Osteocyte (in vitro differentiated cells): ENCODE measurements around the gene DNAH7. TPM values are rescaled to one million over a fixed set of nuclear protein-coding genes. Genes with fewer than 3 reads are reported as not detected.

Experiments used
- DNase-seq: peaks from one replicate; pipeline ENCODE4 v3.0.0; 2021; ENCODE audit warnings: mixed read lengths; ENCODE audit not compliant: unreplicated experiment; ENCODE audit errors: extremely low spot score
- H3K27ac Mint-ChIP-seq: one replicate; pipeline ENCODE4 v1.8.0; 2021; ENCODE audit warnings: mild to moderate bottlenecking, mixed read lengths; ENCODE audit not compliant: unreplicated experiment
- H3K27me3 Mint-ChIP-seq: one replicate; pipeline ENCODE4 v1.8.0; 2021; ENCODE audit warnings: mixed read lengths; ENCODE audit not compliant: unreplicated experiment
- H3K36me3 Mint-ChIP-seq: one replicate; pipeline ENCODE4 v1.8.0; 2021; ENCODE audit warnings: mixed read lengths; ENCODE audit not compliant: unreplicated experiment
- H3K4me1 Mint-ChIP-seq: one replicate; pipeline ENCODE4 v1.8.0; 2021; ENCODE audit warnings: mixed read lengths; ENCODE audit not compliant: unreplicated experiment
- H3K4me3 Mint-ChIP-seq: one replicate; pipeline ENCODE4 v1.8.0; 2021; ENCODE audit warnings: mild to moderate bottlenecking, moderate library complexity, mixed read lengths; ENCODE audit not compliant: unreplicated experiment
- H3K9me3 Mint-ChIP-seq: one replicate; pipeline ENCODE4 v1.8.0; 2021; ENCODE audit warnings: mixed read lengths; ENCODE audit not compliant: unreplicated experiment
- CTCF ChIP-seq: fragments of 200-600 bp; sonication (generic); IDR thresholded peaks from 2 replicates; pipeline ENCODE4 v1.5.0; 2021; ENCODE audit warnings: antibody characterized with exemption, mild to moderate bottlenecking, moderate library complexity
- total RNA-seq: library from RNA; stranded (reverse); gene quantifications from 2 replicates; pipeline ENCODE4 v1.2.1, GENCODE V29; 2021

DNAH7 gene
- total RNA-seq, 1 donor from 2014 or later: 0.43 TPM

GRCh38 chr2:195891081-195891480 is 177.6 kb downstream of the DNAH7 start:
- Mint-ChIP-seq H3K27ac (no peak overlapping the region), H3K27me3 (peaks cover 29% of the 10 kb centered on the region), H3K4me1 (no peaks in the 10 kb centered on the region), H3K4me3 (no peak overlapping the region), H3K9me3 (no peaks in the 10 kb centered on the region), H3K36me3 (no peaks in the 10 kb centered on the region)
- TF ChIP-seq CTCF: no peak
- DNase-seq: no peak

GRCh38 chr2:195879153-195879552 is 189.5 kb downstream of the DNAH7 start:
- DNase-seq: no peak
- Mint-ChIP-seq H3K36me3 (peaks cover 3% of the 10 kb centered on the region), H3K9me3 (peaks cover 3% of the 10 kb centered on the region), H3K4me3 (no peak overlapping the region), H3K27me3 (peaks cover 26% of the 10 kb centered on the region), H3K4me1 (no peaks in the 10 kb centered on the region), H3K27ac (no peak overlapping the region)
- TF ChIP-seq CTCF: no peak

GRCh38 chr2:195871326-195871725 is 197.3 kb downstream of the DNAH7 start:
- H3K27me3 Mint-ChIP-seq: peaks cover 44% of the 10 kb centered on the region
- DNase-seq: no peak
- peaks cover 7% of the 10 kb centered on the region for H3K4me1 Mint-ChIP-seq
- H3K4me3 Mint-ChIP-seq: no peak overlapping the region
- H3K36me3 Mint-ChIP-seq: peaks cover 3% of the 10 kb centered on the region
- no peak for TF ChIP-seq CTCF
- peaks cover 6% of the 10 kb centered on the region for H3K9me3 Mint-ChIP-seq
- H3K27ac Mint-ChIP-seq: no peak overlapping the region

GRCh38 chr2:195864316-195864715 is 204.3 kb downstream of the DNAH7 start:
- no peak overlapping the region for H3K27ac Mint-ChIP-seq
- peaks cover 68% of the 10 kb centered on the region for H3K27me3 Mint-ChIP-seq
- H3K4me3 Mint-ChIP-seq: no peak overlapping the region
- no peaks in the 10 kb centered on the region for H3K36me3 Mint-ChIP-seq
- H3K9me3 Mint-ChIP-seq: no peaks in the 10 kb centered on the region
- no peak for TF ChIP-seq CTCF
- no peaks in the 10 kb centered on the region for H3K4me1 Mint-ChIP-seq
- no peak for DNase-seq

- TF ChIP-seq CTCF: no peak
- Mint-ChIP-seq H3K36me3 (no peaks in the 10 kb centered on the region), H3K27me3 (peaks cover 65% of the 10 kb centered on the region), H3K9me3 (no peaks in the 10 kb centered on the region), H3K27ac (no peak overlapping the region), H3K4me3 (no peak overlapping the region), H3K4me1 (no peaks in the 10 kb centered on the region)
- DNase-seq: no peak
These were observed 205.1 kb downstream of the DNAH7 start for GRCh38 chr2:195863564-195863963.
